Stimulated activated CD4-positive, alpha-beta T cell treated with anti-CD3 and anti-CD28 coated beads, Interleukin-2, amount 100 ng/mL, for 48 hours (primary cell): ENCODE results near the gene RASGRP1.

Source experiments
- DNase-seq, 2 donors: peaks; one replicate each; pipeline ENCODE4 v3.0.0-alpha.2; 2020

RASGRP1 gene

GRCh38 chr15:38454696-38455090 is 109.9 kb downstream of the RASGRP1 start:
- no peak for DNase-seq

DNA sequence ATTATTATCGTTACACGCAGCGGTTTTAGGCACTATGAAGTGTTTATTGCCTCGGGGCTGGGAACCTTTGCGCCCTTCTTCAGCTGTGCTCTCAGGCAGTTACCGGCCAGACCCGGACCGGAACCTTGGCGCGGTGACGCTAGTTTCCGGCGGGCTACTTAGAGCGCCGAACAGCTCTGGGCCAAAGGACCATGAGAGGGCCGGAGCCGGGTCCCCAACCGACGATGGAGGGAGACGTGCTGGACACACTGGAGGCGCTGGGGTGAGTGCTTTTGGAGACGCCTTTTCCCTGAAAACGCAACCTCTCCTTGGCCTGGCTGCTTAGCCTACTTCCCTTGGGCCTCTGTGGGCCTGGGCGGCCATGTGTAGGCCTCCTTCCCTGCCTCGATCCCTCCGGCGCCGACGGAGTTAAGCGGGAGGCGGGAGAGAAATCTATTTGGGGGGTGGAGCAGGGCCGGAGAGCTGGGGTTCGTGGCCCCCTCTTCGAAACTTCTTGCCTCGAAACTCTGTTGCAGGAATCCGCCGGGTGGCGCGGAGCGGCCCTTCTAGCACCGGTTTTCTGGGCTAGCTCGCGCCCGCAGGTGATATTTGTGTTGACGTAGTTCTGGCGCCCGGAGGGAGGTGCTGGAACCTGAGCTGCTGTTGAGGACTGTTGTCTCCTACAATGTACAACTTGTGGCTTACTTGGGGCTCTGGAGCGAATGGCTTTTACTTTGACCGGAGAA is 110.5 kb downstream of the RASGRP1 start, which contains the start of gene FAM98B:
FAM98B (plus strand) TSS at position 157 of the 725 bp plus-strand sequence; CDS start at position 192, 35 bp downstream.
- DNase-seq, result peak; percentile 95

DNA sequence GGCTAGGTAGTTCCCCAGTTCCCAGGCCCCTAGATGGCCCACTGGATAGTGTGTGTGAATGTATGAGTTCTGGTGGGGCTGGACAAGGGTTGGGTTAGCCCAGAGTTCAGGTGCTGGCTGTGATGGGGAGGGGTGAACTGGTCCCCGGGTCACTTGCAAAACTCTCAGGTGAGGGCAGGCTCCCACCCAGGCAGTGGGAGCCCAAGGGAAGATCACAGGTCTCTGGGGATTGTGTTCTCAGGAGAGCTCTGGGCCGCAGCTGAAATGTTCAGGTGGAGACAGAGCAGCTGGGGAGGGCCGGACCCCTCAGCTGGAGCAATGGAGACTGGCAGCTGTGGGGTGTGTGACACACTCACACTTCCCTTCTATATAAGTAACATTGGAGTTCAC is 123.5 kb downstream of the RASGRP1 start:
- DNase-seq, result no peak

GRCh38 chr15:38440353-38441129 is 124.1 kb downstream of the RASGRP1 start:
- peak; percentile 52 to 57 for DNase-seq
